Measurements from ENCODE around the gene ZMYND10.
A peak's percentile ranks its signal among the peaks of the same experiment; 100 is the strongest.

ZMYND10 gene

GRCh38 chr3:50370594-50370993, 25.1 kb upstream of the ZMYND10 start:
- no peak for DNase-seq (ENCODE audit: low read depth)

- DNase-seq (ENCODE audit: low read depth): no peak
Observed at GRCh38 chr3:50369012-50369670, 23.6 kb upstream of the ZMYND10 start.

GRCh38 chr3:50365842-50366220, 20.3 kb upstream of the ZMYND10 start:
- no peak for DNase-seq (ENCODE audit: low read depth)

GRCh38 chr3:50365080-50365841, 19.7 kb upstream of the ZMYND10 start:
- DNase-seq (ENCODE audit: low read depth): peak; percentile 88

GRCh38 chr3:50364573-50365079, 19.1 kb upstream of the ZMYND10 start:
- no peak for DNase-seq (ENCODE audit: low read depth)

- DNase-seq (ENCODE audit: low read depth): no peak
Observed at GRCh38 chr3:50359760-50360110, 14.2 kb upstream of the ZMYND10 start.

GRCh38 chr3:50358911-50359759, 13.6 kb upstream of the ZMYND10 start, which contains the start of gene TMEM115:
Gene TMEM115, minus strand, starts transcription at chr3:50359521. Its CDS starts 458 bp downstream, at chr3:50359063.
- peak; percentile 90 for DNase-seq (ENCODE audit: low read depth)

GRCh38 chr3:50358355-50358910, 12.9 kb upstream of the ZMYND10 start:
- no peak for DNase-seq (ENCODE audit: low read depth)

- DNase-seq (ENCODE audit: low read depth): no peak
Observed at GRCh38 chr3:50357481-50357880, 11.9 kb upstream of the ZMYND10 start.

GRCh38 chr3:50356553-50356952, 11.0 kb upstream of the ZMYND10 start:
- no peak for DNase-seq (ENCODE audit: low read depth)

GRCh38 chr3:50355829-50356552, 10.5 kb upstream of the ZMYND10 start:
- no peak for DNase-seq (ENCODE audit: low read depth)

GRCh38 chr3:50354850-50355249, 9.3 kb upstream of the ZMYND10 start:
- DNase-seq (ENCODE audit: low read depth): no peak

- no peak for DNase-seq (ENCODE audit: low read depth)
Observed at GRCh38 chr3:50354186-50354764, 8.7 kb upstream of the ZMYND10 start.

- DNase-seq (ENCODE audit: low read depth): no peak
Observed at GRCh38 chr3:50353245-50354004, 7.9 kb upstream of the ZMYND10 start.

GRCh38 chr3:50352781-50353180, 7.2 kb upstream of the ZMYND10 start:
- DNase-seq (ENCODE audit: low read depth): no peak

GRCh38 chr3:50351323-50351697, 5.8 kb upstream of the ZMYND10 start:
- no peak for DNase-seq (ENCODE audit: low read depth)

- peak; percentile 100 for DNase-seq (ENCODE audit: low read depth)
Observed at GRCh38 chr3:50350527-50351322, 5.2 kb upstream of the ZMYND10 start, which contains the start of the genes CYB561D2 and NPRL2. Gene CYB561D2, plus strand, starts transcription at chr3:50350862. Its CDS starts 572 bp downstream, at chr3:50351434. Gene NPRL2, minus strand, starts transcription at chr3:50350775. Its CDS starts 123 bp downstream, at chr3:50350652.

GRCh38 chr3:50350213-50350526, 4.6 kb upstream of the ZMYND10 start:
- DNase-seq (ENCODE audit: low read depth): no peak

- peak; percentile 63 for DNase-seq (ENCODE audit: low read depth)
Observed at GRCh38 chr3:50347187-50347813, 1.8 kb upstream of the ZMYND10 start.
